HepG2 (cell line): ENCODE results near the gene ATP6V0D1. TPM values are rescaled to one million over a fixed set of nuclear protein-coding genes. Genes with fewer than 3 reads are reported as not detected.

Experiments used
- ATAC-seq: fragments of 200-7000 bp; cut with Tn5 transposase; 3 replicates; pipeline ENCODE4 v1.9.1; 2020; ENCODE audit warnings: mild to moderate bottlenecking, moderate library complexity
- BruUV-seq: library from RNA; stranded (reverse); fragments of 400-500 nt; replicated peaks from 2 replicates; lab custom pipeline; 2021; lab: Mats Ljungman, UMichigan
- CTCF ChIA-PET: fragments of 300-600 bp; formaldehyde crosslinking; extraction: SDS; loops from one replicate; lab custom pipeline; 2021; ENCODE audit warnings: low total read pairs, inconsistent platforms, low intra/inter-chr PET ratio; lab: Yijun Ruan, JAX
- POLR2A ChIA-PET: fragments of 350-600 bp; sonication (Branson Sonifier 250); formaldehyde crosslinking; loops from one replicate; lab custom pipeline; 2020; ENCODE audit warnings: antibody characterized with exemption, inconsistent platforms; lab: Yijun Ruan, JAX
- DNase-seq: peaks from one replicate; pipeline ENCODE4 v3.0.0-alpha.2; 2015; ENCODE audit warnings: low spot score
- FAIRE-seq: peaks from 3 replicates; lab custom pipeline; 2011; peaks lifted over from hg19 to GRCh38; lab: Jason Lieb, UNC
- H2AFZ ChIP-seq: one replicate; pipeline ENCODE4 v1.6.1; 2011; ENCODE audit warnings: low read length, inconsistent platforms
- H3K27ac ChIP-seq: fragments of 300-600 bp; 3 replicates; pipeline ENCODE4 v1.8.0; 2011; ENCODE audit warnings: mixed run types, mild to moderate bottlenecking, mixed read lengths, low read length, inconsistent platforms; ENCODE audit not compliant: insufficient read depth; ENCODE audit errors: extremely low read length
- H3K27me3 ChIP-seq, 2 experiments: fragments of 200-600 bp in 1 of 2; 2 replicates in 1 of 2; 3 replicates in 1 of 2; pipeline versions ENCODE4 v1.6.0 to v1.8.0; 2011; ENCODE audit warnings: low read length in 2 of 2, mild to moderate bottlenecking in 2 of 2, moderate library complexity in 2 of 2, inconsistent platforms in 1 of 2; ENCODE audit not compliant: insufficient read depth in 2 of 2, control insufficient read depth in 1 of 2
- H3K36me3 ChIP-seq, 2 experiments: fragments of 200-600 bp in 1 of 2; replicated peaks in 1 of 2; 2 replicates in 1 of 2; 3 replicates in 1 of 2; pipeline versions ENCODE4 v1.5.1 to v1.8.0; 2011; ENCODE audit warnings: low read length in 2 of 2, inconsistent platforms in 1 of 2; ENCODE audit not compliant: insufficient read depth in 2 of 2, control insufficient read depth in 1 of 2
- H3K4me1 ChIP-seq: 2 replicates; pipeline ENCODE4 v1.5.1; 2012; ENCODE audit warnings: low read length, inconsistent platforms; ENCODE audit not compliant: insufficient read depth
- H3K4me2 ChIP-seq: 2 replicates; pipeline ENCODE4 v1.6.0; 2011; ENCODE audit warnings: low read depth, low read length, inconsistent platforms
- H3K4me3 ChIP-seq, 3 experiments: fragments of 200-600 bp in 1 of 3; sonication (generic), shearing (Covaris generic) in 1 of 3; replicated peaks in 1 of 3; 2 replicates each; pipeline ENCODE4 v1.5.1; 2011 to 2016; ENCODE audit warnings: low read length in 3 of 3, inconsistent platforms in 2 of 3, low read depth in 2 of 3, mild to moderate bottlenecking in 2 of 3, control low read depth in 1 of 3, mixed read lengths in 1 of 3; ENCODE audit not compliant: insufficient read depth in 1 of 3
- H3K79me2 ChIP-seq: one replicate; pipeline ENCODE4 v1.6.1; 2011; ENCODE audit warnings: low read length, inconsistent platforms; ENCODE audit not compliant: insufficient read depth
- H3K9ac ChIP-seq: 2 replicates; pipeline ENCODE4 v1.6.0; 2011; ENCODE audit warnings: mild to moderate bottlenecking, low read depth, low read length, inconsistent platforms; ENCODE audit not compliant: insufficient read depth
- H3K9me3 ChIP-seq: 2 replicates; pipeline ENCODE4 v1.5.1; 2012; ENCODE audit warnings: mild to moderate bottlenecking, low read length
- H4K20me1 ChIP-seq: 2 replicates; pipeline ENCODE4 v1.6.0; 2011; ENCODE audit warnings: inconsistent platforms, mild to moderate bottlenecking, low read length, moderate library complexity; ENCODE audit not compliant: insufficient read depth
- ARHGAP35 ChIP-seq: sonication (generic); formaldehyde crosslinking; IDR thresholded peaks from 2 replicates; pipeline ENCODE4 v1.9.0; 2022; ENCODE audit warnings: mild to moderate bottlenecking, inconsistent platforms, moderate library complexity, missing genetic modification reagents, borderline replicate concordance
- ATF6 ChIP-seq: sonication (generic); formaldehyde crosslinking; conservative IDR thresholded peaks from 2 replicates; pipeline ENCODE4 v1.4.0; 2020; ENCODE audit warnings: missing genetic modification reagents
- ELF4 ChIP-seq: sonication (generic); formaldehyde crosslinking; IDR thresholded peaks from 2 replicates; pipeline ENCODE4 v1.5.0; 2020; ENCODE audit warnings: missing genetic modification reagents, mild to moderate bottlenecking, moderate library complexity, borderline replicate concordance
- HNF1A ChIP-seq, 2 experiments: sonication (generic) in 1 of 2; formaldehyde crosslinking in 1 of 2; IDR thresholded peaks; 2 replicates each; pipeline versions ENCODE4 v1.4.0 to v1.6.1; 2016 to 2020; ENCODE audit warnings: borderline replicate concordance in 1 of 2, low read depth in 1 of 2, mild to moderate bottlenecking in 1 of 2, missing genetic modification reagents in 1 of 2
- REXO4 ChIP-seq: sonication (generic); formaldehyde crosslinking; IDR thresholded peaks from 2 replicates; pipeline ENCODE4 v1.8.0; 2022; ENCODE audit warnings: missing genetic modification reagents, mild to moderate bottlenecking, borderline replicate concordance
- RFXANK ChIP-seq: IDR thresholded peaks from 2 replicates; pipeline ENCODE4 v1.6.1; 2016
- RORA ChIP-seq: sonication (generic); formaldehyde crosslinking; IDR thresholded peaks from 2 replicates; pipeline ENCODE4 v1.5.0; 2020; ENCODE audit warnings: mild to moderate bottlenecking, missing genetic modification reagents, moderate library complexity
- U2AF2 ChIP-seq: fragments of 200-400 bp; formaldehyde crosslinking; IDR thresholded peaks from 2 replicates; pipeline ENCODE4 v1.6.1; 2017; ENCODE audit warnings: low read depth, mild to moderate bottlenecking, low read length
- ZNF225 ChIP-seq: sonication (generic); formaldehyde crosslinking; IDR thresholded peaks from 2 replicates; pipeline ENCODE4 v1.4.0; 2020; ENCODE audit warnings: mild to moderate bottlenecking, missing genetic modification reagents
- ZNF572 ChIP-seq: sonication (generic); formaldehyde crosslinking; IDR thresholded peaks from 2 replicates; pipeline ENCODE4 v1.5.1; 2020; ENCODE audit warnings: mild to moderate bottlenecking, missing genetic modification reagents
- ZNF891 ChIP-seq: sonication (generic); formaldehyde crosslinking; IDR thresholded peaks from 2 replicates; pipeline ENCODE4 v1.5.0; 2020; ENCODE audit warnings: mild to moderate bottlenecking, missing genetic modification reagents
- WGBS: methylation state at CpG from one replicate; pipeline ENCODE4 v1.1.6; 2017; ENCODE audit warnings: low lambda C conversion rate; 5-methylcytosine and 5-hydroxymethylcytosine counted together
- in situ Hi-C: cut with HindIII; loops from 2 replicates; pipeline ENCODE4 v1.10.0; 2017; ENCODE audit warnings: low pct_unique_long_range_greater_than_20kb; ENCODE audit not compliant: extremely low pct_ligation_motif_present
- intact Hi-C: fragments of 100-400 bp; cut with micrococcal nuclease; formaldehyde crosslinking; loops from one replicate; pipeline ENCODE4 v1.10.0; 2022; ENCODE audit not compliant: unreplicated experiment
- polyA plus RNA-seq, 8 experiments: library from polyadenylated mRNA; depleted of rRNA in 3 of 8; stranded (reverse) in 7 of 8; unstranded in 1 of 8; fragments of >200 nt; fragmentation: Illumina TruSeq in 4 of 8; extraction: Trizol in 4 of 8; gene quantifications; 2 replicates each; pipeline versions ENCODE4 v1.2.1 to v1.2.3, GENCODE V29; 2011 to 2016; ENCODE audit warnings: low read depth in 4 of 8, missing spikeins in 1 of 8, mixed read lengths in 1 of 8; ENCODE audit not compliant: insufficient read depth in 1 of 8
- total RNA-seq, 5 experiments: library from RNA; depleted of rRNA; stranded (reverse); fragments of >200 nt; fragmentation: Illumina TruSeq; extraction: Trizol; gene quantifications; 2 replicates each; pipeline ENCODE4 v1.2.3, GENCODE V29; 2016; ENCODE audit warnings: low read depth in 1 of 5
- TF ChIP-seq, protein P1 (sequence below): IDR thresholded peaks from 2 replicates; pipeline ENCODE4 v1.6.1; 2016; ENCODE audit warnings: low read depth, missing genetic modification reagents, missing compliant biosample characterization

The ATP6V0D1 gene
- total and polyA plus RNA-seq, 2 of the 13 experiments (the other 11 are each of a cell fraction or from before 2014, with no cell fraction given) = 51.1 to 61.3 TPM

GRCh38 chr16:67407176-67407787, 73.7 kb downstream of the ATP6V0D1 start:
- ChIA-PET POLR2A (no interaction called here), CTCF (interaction anchor here (1.5 kb wide), 2 partner anchors 58 to 128 kb away, joined by 4 read pairs; partner anchors contain the start of gene PLEKHG4)
- Histone ChIP-seq H3K9me3 (no peaks in the 10 kb centered on the region), H3K4me1 (peaks cover 28% of the 10 kb centered on the region), H3K4me3 (no peak overlapping the region), H3K27ac (no peak overlapping the region), H4K20me1 (no peaks in the 10 kb centered on the region), H3K36me3 (no peaks in the 10 kb centered on the region), H3K4me2 (no peak overlapping the region), H3K27me3 (peaks cover 0 to 14% of the 10 kb centered on the region in 2 experiments; a peak in 3 of 5 replicates), H3K79me2 (no peaks in the 10 kb centered on the region), H2AFZ (no peak overlapping the region), H3K9ac (no peak overlapping the region)
- DNase-seq (no peak), FAIRE-seq (no peak), ATAC-seq (no peak)
- BruUV-seq = no TSS peak
- 75% methylated on average over 3 of the region's 7 CpGs for WGBS
- in situ Hi-C loops (no loop called here), intact Hi-C loops (loop anchor here (2.0 kb wide), 1 partner anchor 58 kb away; no protein-coding TSS in a partner anchor)
- TF ChIP-seq U2AF2 (no peak), ZNF225 (CRISPR knock-in tag) (no peak), ATF6 (no peak), RFXANK (CRISPR knock-in tag) (no peak), HNF1A (IDR thresholded peaks at IDR 0.05; ENCODE audit: low read depth) (no peak), HNF1A (CRISPR knock-in tag; IDR thresholded peaks at IDR 0.05; ENCODE audit: borderline replicate concordance) (no peak), REXO4 (CRISPR knock-in tag) (no peak), ELF4 (CRISPR knock-in tag) (no peak), ZNF572 (CRISPR knock-in tag) (no peak), ZNF891 (CRISPR knock-in tag) (no peak), ARHGAP35 (CRISPR knock-in tag) (no peak), RORA (CRISPR knock-in tag) (no peak)
- TF ChIP-seq, protein P1, sequence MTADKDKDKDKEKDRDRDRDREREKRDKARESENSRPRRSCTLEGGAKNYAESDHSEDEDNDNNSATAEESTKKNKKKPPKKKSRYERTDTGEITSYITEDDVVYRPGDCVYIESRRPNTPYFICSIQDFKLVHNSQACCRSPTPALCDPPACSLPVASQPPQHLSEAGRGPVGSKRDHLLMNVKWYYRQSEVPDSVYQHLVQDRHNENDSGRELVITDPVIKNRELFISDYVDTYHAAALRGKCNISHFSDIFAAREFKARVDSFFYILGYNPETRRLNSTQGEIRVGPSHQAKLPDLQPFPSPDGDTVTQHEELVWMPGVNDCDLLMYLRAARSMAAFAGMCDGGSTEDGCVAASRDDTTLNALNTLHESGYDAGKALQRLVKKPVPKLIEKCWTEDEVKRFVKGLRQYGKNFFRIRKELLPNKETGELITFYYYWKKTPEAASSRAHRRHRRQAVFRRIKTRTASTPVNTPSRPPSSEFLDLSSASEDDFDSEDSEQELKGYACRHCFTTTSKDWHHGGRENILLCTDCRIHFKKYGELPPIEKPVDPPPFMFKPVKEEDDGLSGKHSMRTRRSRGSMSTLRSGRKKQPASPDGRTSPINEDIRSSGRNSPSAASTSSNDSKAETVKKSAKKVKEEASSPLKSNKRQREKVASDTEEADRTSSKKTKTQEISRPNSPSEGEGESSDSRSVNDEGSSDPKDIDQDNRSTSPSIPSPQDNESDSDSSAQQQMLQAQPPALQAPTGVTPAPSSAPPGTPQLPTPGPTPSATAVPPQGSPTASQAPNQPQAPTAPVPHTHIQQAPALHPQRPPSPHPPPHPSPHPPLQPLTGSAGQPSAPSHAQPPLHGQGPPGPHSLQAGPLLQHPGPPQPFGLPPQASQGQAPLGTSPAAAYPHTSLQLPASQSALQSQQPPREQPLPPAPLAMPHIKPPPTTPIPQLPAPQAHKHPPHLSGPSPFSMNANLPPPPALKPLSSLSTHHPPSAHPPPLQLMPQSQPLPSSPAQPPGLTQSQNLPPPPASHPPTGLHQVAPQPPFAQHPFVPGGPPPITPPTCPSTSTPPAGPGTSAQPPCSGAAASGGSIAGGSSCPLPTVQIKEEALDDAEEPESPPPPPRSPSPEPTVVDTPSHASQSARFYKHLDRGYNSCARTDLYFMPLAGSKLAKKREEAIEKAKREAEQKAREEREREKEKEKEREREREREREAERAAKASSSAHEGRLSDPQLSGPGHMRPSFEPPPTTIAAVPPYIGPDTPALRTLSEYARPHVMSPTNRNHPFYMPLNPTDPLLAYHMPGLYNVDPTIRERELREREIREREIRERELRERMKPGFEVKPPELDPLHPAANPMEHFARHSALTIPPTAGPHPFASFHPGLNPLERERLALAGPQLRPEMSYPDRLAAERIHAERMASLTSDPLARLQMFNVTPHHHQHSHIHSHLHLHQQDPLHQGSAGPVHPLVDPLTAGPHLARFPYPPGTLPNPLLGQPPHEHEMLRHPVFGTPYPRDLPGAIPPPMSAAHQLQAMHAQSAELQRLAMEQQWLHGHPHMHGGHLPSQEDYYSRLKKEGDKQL (CRISPR knock-in tag) = no peak
